Mucosa of stomach (tissue), 1 donor: ENCODE measurements around the gene MRPL46.
"Not testable (repeated sequence)": the region's sequence is repeated elsewhere in the genome, so short reads cannot be mapped to it uniquely, and the experiment has no call there.

Experiments
- H3K27me3 ChIP-seq: one replicate; pipeline ENCODE4 v1.7.0; 2013; ENCODE audit warnings: mild to moderate bottlenecking, low read length; ENCODE audit not compliant: control insufficient read depth, insufficient read depth
- H3K36me3 ChIP-seq: one replicate; pipeline ENCODE4 v1.7.0; 2013; ENCODE audit warnings: low read length; ENCODE audit not compliant: control insufficient read depth, insufficient read depth
- H3K4me1 ChIP-seq: one replicate; pipeline ENCODE4 v1.7.0; 2013; ENCODE audit warnings: mild to moderate bottlenecking, low read length; ENCODE audit not compliant: control insufficient read depth, insufficient read depth
- H3K4me3 ChIP-seq: one replicate; pipeline ENCODE4 v1.7.0; 2013; ENCODE audit warnings: low read length
- H3K9ac ChIP-seq: one replicate; pipeline ENCODE4 v1.7.0; 2013; ENCODE audit warnings: mild to moderate bottlenecking, low read length, moderate library complexity
- H3K9me3 ChIP-seq: one replicate; pipeline ENCODE4 v1.7.0; 2013; ENCODE audit warnings: mild to moderate bottlenecking, low read length, moderate library complexity; ENCODE audit not compliant: control insufficient read depth
- donor health status: Pancreatic carcinoma.

Gene MRPL46

DNA sequence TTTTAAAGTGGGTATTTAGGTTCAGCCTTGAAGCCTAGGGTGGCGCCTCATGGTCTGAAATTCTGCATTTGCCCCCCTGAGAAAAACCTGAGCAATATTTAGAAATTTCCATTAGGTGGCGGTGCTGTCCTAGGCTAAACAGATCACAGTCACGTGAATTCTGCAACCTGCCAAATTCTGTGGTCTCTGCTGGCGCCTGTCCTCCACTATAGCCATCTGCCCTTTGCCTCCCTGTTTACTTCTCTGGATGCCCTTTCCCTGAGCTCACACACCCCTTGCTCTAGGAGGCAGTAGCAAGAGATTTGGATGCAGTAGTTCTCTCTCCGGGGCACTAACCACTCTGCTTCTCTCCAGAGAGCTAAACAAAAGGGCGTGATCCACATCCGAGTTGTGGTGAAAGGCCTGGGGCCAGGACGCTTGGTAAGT, 9.5 kb upstream of the MRPL46 start:
- Histone ChIP-seq H3K27me3 (no peaks in the 10 kb centered on the region), H3K36me3 (peaks cover 3% of the 10 kb centered on the region), H3K9ac (no peak overlapping the region), H3K9me3 (no peaks in the 10 kb centered on the region), H3K4me1 (peaks cover 6% of the 10 kb centered on the region), H3K4me3 (no peak overlapping the region)

GRCh38 chr15:88473661-88474293, 6.6 kb upstream of the MRPL46 start:
- not testable (repeated sequence) for H3K36me3 ChIP-seq, H3K27me3 ChIP-seq, H3K9ac ChIP-seq, H3K4me1 ChIP-seq, H3K4me3 ChIP-seq, H3K9me3 ChIP-seq

DNA sequence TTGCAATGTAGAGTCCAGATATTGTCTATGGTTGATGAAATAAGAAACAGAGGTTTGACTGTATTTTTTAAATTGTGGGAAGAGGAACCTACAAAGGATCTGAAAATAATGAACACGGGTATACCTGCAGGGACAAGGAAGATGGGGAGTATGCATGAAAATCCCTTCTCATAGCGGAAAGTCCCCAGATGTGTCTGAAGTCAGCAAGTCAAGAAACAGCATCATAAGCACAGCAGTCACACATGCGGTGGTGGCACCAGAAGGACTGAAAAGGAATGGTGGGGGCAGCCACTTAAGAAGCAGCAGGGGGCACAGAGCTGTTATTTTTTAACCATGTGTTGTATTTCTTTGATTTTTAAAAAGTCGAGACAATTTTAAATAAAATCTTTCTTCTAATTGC, 5.0 kb upstream of the MRPL46 start:
- no peak overlapping the region for H3K9ac ChIP-seq
- H3K4me1 ChIP-seq: peaks cover 6% of the 10 kb centered on the region
- no peak overlapping the region for H3K4me3 ChIP-seq
- no peaks in the 10 kb centered on the region for H3K9me3 ChIP-seq
- peaks cover 3% of the 10 kb centered on the region for H3K36me3 ChIP-seq
- no peaks in the 10 kb centered on the region for H3K27me3 ChIP-seq

DNA sequence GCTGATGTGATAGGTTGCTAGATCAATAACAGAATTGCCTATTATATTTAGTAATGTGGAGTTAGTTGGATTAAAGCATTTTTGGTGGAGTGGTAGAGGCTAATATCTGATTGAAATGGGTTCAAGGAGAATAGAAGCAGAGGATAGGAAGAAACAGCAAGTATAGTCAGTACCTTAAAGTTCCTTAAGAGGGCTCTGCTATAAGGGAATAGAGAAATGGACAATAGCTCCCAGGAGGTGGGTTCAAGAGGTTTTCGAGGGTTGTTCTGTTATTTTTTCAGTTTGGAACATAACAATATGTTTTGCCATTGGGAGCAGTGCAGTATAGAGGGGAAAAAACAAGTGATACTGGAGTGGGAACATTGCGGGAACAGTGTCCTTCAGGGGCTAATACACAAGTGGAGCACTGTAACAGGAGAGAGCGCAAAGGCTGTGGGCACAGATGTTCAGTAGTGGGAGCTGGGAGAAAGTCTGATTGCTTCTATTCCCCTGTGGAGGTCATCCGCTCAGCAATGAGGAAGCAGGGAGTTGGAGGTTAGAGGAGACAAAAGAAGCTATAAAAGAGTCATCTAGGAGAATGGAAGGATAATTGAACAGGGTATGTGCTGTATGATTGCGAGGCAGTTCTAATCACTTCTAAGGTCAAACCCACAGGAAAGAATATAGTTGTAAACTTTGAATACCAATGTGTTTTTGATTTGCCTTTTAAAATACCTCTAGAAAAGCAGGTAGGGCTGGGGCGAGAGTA, 3.6 kb upstream of the MRPL46 start:
- Histone ChIP-seq H3K4me1 (peaks cover 12% of the 10 kb centered on the region), H3K9me3 (no peaks in the 10 kb centered on the region), H3K9ac (no peak overlapping the region), H3K36me3 (peaks cover 3% of the 10 kb centered on the region), H3K4me3 (no peak overlapping the region), H3K27me3 (no peaks in the 10 kb centered on the region)

GRCh38 chr15:88469321-88469720, 2.1 kb upstream of the MRPL46 start:
- H3K9me3 ChIP-seq: no peaks in the 10 kb centered on the region
- H3K27me3 ChIP-seq: no peaks in the 10 kb centered on the region
- H3K4me1 ChIP-seq: peaks cover 12% of the 10 kb centered on the region
- no peak overlapping the region for H3K4me3 ChIP-seq
- H3K36me3 ChIP-seq: peaks cover 3% of the 10 kb centered on the region
- no peak overlapping the region for H3K9ac ChIP-seq

DNA sequence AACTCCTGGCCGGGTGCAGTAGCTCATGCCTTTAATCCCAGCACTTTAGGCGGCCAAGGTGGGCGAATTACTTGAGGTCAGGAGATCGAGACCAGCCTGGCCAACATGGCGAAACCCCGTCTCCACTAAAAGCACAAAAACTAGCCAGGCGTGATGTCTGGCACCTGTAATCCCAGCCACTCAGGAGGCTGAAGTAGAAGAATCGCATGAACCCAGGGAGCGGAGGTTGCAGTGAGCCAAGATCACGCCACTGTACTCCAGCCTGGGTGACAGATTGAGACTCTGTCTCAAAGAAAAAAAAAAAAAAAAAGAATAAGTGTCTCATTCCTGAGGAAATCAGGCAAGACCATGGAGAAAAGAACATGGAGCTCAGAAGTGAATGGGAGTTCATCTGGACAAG, 1.5 kb upstream of the MRPL46 start:
- H3K36me3 ChIP-seq, H3K9me3 ChIP-seq, H3K9ac ChIP-seq, H3K4me3 ChIP-seq, H3K27me3 ChIP-seq: not testable (repeated sequence)
- H3K4me1 ChIP-seq: peaks cover 11% of the 10 kb centered on the region

- Histone ChIP-seq H3K36me3 (no peaks in the 10 kb centered on the region), H3K9me3 (no peaks in the 10 kb centered on the region), H3K9ac (peak overlapping the region; percentile 83), H3K4me1 (peaks cover 6% of the 10 kb centered on the region), H3K4me3 (peak overlapping the region; percentile 78), H3K27me3 (no peaks in the 10 kb centered on the region)
These were observed 844 bp upstream of the MRPL46 start for GRCh38 chr15:88467935-88468528.

DNA sequence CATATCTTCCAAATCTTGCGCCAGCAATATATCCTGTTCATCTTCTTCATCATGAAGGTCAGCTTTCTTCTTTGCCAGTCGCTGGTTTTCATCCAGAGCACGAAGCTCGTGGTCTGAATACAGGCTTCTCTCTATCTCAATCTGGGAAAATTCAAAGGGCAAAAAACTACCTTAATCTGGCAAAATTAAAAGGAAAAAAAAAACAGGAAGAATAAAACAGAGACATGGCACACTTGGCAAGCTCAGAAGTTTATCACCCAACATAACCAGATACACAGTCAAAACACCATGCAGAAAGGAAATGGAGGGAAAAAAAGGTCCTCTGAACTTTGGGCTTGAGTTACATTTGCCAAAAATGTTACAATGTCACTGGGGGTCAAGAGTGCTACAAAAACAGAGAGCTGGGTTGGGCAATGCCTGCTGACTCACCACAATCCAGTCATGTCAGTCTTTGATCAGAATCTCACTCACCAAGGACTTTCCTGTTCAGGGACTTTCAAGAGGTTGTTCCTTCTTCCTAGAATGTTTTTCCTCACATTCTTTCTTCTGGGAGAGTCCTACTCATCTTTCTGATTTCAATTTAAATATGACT, 1.5 kb downstream of the MRPL46 start:
- no peaks in the 10 kb centered on the region for H3K27me3 ChIP-seq
- peaks cover 6% of the 10 kb centered on the region for H3K4me1 ChIP-seq
- no peaks in the 10 kb centered on the region for H3K9me3 ChIP-seq
- H3K9ac ChIP-seq: no peak overlapping the region
- no peak overlapping the region for H3K4me3 ChIP-seq
- H3K36me3 ChIP-seq: no peaks in the 10 kb centered on the region

DNA sequence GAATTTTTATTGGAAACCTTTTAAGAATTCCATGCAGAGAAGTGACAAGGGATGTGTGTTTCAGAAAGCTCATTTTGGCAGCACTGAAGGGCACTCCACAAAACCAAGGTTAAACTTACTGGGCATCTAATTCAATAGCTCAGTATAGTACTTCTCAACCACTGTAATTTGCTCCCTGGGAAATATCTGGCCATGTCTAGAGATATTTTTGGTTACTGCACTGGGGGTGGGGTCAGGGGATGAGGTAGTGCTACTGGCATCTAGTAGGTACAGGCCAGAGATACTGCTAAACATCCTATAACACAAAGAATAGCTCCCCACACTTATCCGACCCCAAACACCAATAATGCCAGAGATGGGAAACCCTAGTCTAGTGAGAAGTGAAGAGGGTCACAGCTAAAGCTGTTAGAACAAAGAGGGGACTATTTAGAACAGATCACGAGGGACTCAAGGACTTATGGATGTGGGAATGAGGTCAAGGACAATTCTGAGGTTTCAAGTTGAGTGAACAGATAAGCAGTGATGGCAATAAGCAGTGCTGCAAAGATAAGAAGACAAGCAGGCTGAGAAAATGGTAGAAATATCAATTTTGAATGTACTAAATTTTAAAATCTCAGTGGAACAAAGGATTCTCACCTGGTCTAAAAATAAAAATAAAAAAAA, 3.2 kb downstream of the MRPL46 start:
- Histone ChIP-seq H3K9me3 (no peaks in the 10 kb centered on the region), H3K36me3 (no peaks in the 10 kb centered on the region), H3K4me1 (peaks cover 6% of the 10 kb centered on the region), H3K9ac (no peak overlapping the region), H3K4me3 (no peak overlapping the region), H3K27me3 (no peaks in the 10 kb centered on the region)

DNA sequence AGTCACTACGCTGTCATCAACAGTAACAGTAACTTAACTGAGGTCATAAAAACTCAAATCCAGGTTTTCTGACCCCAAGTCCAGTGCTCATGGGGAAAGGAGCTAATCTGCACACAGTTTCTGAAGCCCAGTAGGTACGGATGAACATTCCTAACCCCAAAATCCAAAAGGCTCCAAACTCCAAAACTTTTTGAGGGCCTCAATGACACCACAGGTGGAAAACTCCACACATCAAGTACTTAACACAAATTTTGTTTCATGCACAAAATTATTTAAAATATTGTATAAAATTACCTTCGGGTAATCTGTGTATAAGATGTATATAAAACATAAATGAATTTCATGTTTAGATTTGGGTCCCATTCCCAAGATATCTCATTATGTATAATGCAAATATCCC, 10.5 kb downstream of the MRPL46 start:
- no peaks in the 10 kb centered on the region for H3K9me3 ChIP-seq
- no peak overlapping the region for H3K4me3 ChIP-seq
- peaks cover 8% of the 10 kb centered on the region for H3K4me1 ChIP-seq
- peaks cover 5% of the 10 kb centered on the region for H3K36me3 ChIP-seq
- H3K27me3 ChIP-seq: no peaks in the 10 kb centered on the region
- no peak overlapping the region for H3K9ac ChIP-seq

- peaks cover 8% of the 10 kb centered on the region for H3K4me1 ChIP-seq
- no peak overlapping the region for H3K9ac ChIP-seq
- no peak overlapping the region for H3K4me3 ChIP-seq
- H3K9me3 ChIP-seq: no peaks in the 10 kb centered on the region
- no peaks in the 10 kb centered on the region for H3K27me3 ChIP-seq
- peaks cover 5% of the 10 kb centered on the region for H3K36me3 ChIP-seq
These were observed 12.0 kb downstream of the MRPL46 start for GRCh38 chr15:88454867-88455810.
